Hepatocyte (in vitro differentiated cells): ENCODE results near the gene EIF1B. TPM values are rescaled to one million over a fixed set of nuclear protein-coding genes. Genes with fewer than 3 reads are reported as not detected.

Experiments used
- DNase-seq: peaks from one replicate; pipeline ENCODE4 v3.0.0-alpha.2; 2016; ENCODE audit warnings: low spot score
- H2AFZ ChIP-seq: fragments of 200-600 bp; sonication (generic); 2 replicates; pipeline ENCODE4 v1.6.0; 2016; ENCODE audit warnings: antibody characterized with exemption, mild to moderate bottlenecking
- H3K27ac ChIP-seq: fragments of 200-600 bp; sonication (generic); 2 replicates; pipeline ENCODE4 v1.5.1; 2016; ENCODE audit warnings: mild to moderate bottlenecking
- H3K27me3 ChIP-seq: fragments of 200-600 bp; sonication (generic); 2 replicates; pipeline ENCODE4 v1.6.1; 2016
- H3K36me3 ChIP-seq: fragments of 200-600 bp; sonication (generic); replicated peaks from 2 replicates; pipeline ENCODE4 v1.5.1; 2016; ENCODE audit warnings: low read depth; ENCODE audit not compliant: insufficient read depth
- H3K4me1 ChIP-seq: fragments of 200-600 bp; sonication (generic); 2 replicates; pipeline ENCODE4 v1.5.1; 2016; ENCODE audit warnings: mild to moderate bottlenecking, moderate library complexity; ENCODE audit not compliant: insufficient read depth
- H3K4me2 ChIP-seq: fragments of 200-600 bp; sonication (generic); 2 replicates; pipeline ENCODE4 v1.6.0; 2016
- H3K4me3 ChIP-seq: fragments of 200-600 bp; sonication (generic); 2 replicates; pipeline ENCODE4 v1.5.1; 2016; ENCODE audit warnings: mild to moderate bottlenecking
- H3K79me2 ChIP-seq: fragments of 200-600 bp; sonication (generic); 2 replicates; pipeline ENCODE4 v1.6.0; 2017; ENCODE audit warnings: mild to moderate bottlenecking
- H3K9me2 ChIP-seq: fragments of 200-600 bp; sonication (generic); replicated peaks from 2 replicates; pipeline ENCODE4 v1.6.0; 2017; ENCODE audit warnings: mild to moderate bottlenecking; ENCODE audit not compliant: insufficient read depth
- H3K9me3 ChIP-seq: fragments of 200-600 bp; sonication (generic); 2 replicates; pipeline ENCODE4 v1.5.1; 2016; ENCODE audit warnings: low read depth, mild to moderate bottlenecking
- H4K20me1 ChIP-seq: fragments of 200-600 bp; sonication (generic); 2 replicates; pipeline ENCODE4 v1.6.0; 2016; ENCODE audit warnings: mild to moderate bottlenecking; ENCODE audit not compliant: insufficient read depth, poor library complexity, severe bottlenecking
- CTCF ChIP-seq: fragments of 200-600 bp; sonication (generic); IDR thresholded peaks from 2 replicates; pipeline ENCODE4 v1.5.1; 2016; ENCODE audit warnings: antibody characterized with exemption, mild to moderate bottlenecking; ENCODE audit not compliant: poor library complexity
- EZH2 ChIP-seq: fragments of 200-600 bp; sonication (generic); IDR thresholded peaks from 2 replicates; pipeline ENCODE4 v1.6.1; 2016; ENCODE audit warnings: antibody characterized with exemption, mild to moderate bottlenecking, borderline replicate concordance
- EZH2phosphoT487 ChIP-seq: fragments of 200-600 bp; sonication (generic); IDR thresholded peaks from one replicate; pipeline ENCODE4 v1.6.1; 2018; ENCODE audit warnings: antibody characterized with exemption, mild to moderate bottlenecking, low read depth, moderate library complexity; ENCODE audit not compliant: unreplicated experiment, severe bottlenecking
- WGBS: methylation state at CpG from one replicate; pipeline ENCODE4 v1.1.6; 2016; ENCODE audit warnings: low lambda C conversion rate; ENCODE audit errors: missing lambda C conversion rate; 5-methylcytosine and 5-hydroxymethylcytosine counted together
- polyA plus RNA-seq: library from polyadenylated mRNA; unstranded; fragments of >200 nt; fragmentation: Nextera tagmentation; extraction: Ambion mirVana; gene quantifications from 2 replicates; pipeline ENCODE4 v1.2.1, GENCODE V29; 2016
- total RNA-seq: library from RNA; depleted of rRNA; stranded (reverse); fragments of >200 nt; gene quantifications from 2 replicates; pipeline ENCODE4 v1.2.3, GENCODE V29; 2014

EIF1B gene
- total and polyA plus RNA-seq, 2 experiments from 2014 or later, result 42.2 to 153 TPM

- Histone ChIP-seq H4K20me1 (no peaks in the 10 kb centered on the region), H3K9me2 (no peaks in the 10 kb centered on the region), H3K9me3 (no peaks in the 10 kb centered on the region), H3K4me1 (no peaks in the 10 kb centered on the region), H3K4me3 (no peak overlapping the region), H3K36me3 (no peaks in the 10 kb centered on the region), H3K27me3 (no peaks in the 10 kb centered on the region), H3K4me2 (no peak overlapping the region), H2AFZ (no peak overlapping the region), H3K27ac (peak overlapping the region; percentile 38), H3K79me2 (no peaks in the 10 kb centered on the region)
- DNase-seq, result no peak
- TF ChIP-seq EZH2phosphoT487 (no peak), EZH2 (no peak), CTCF (no peak)
- WGBS, result 79% methylated on average over 9 of the region's 9 CpGs
Observed at GRCh38 chr3:40337136-40338108, 27.9 kb downstream of the EIF1B start.

GRCh38 chr3:40339871-40340270, 30.4 kb downstream of the EIF1B start:
- TF ChIP-seq EZH2phosphoT487, result no peak
- no peak for TF ChIP-seq CTCF
- no peak for TF ChIP-seq EZH2
- WGBS, result 100% methylated on average over 1 of the region's 1 CpG
- no peaks in the 10 kb centered on the region for H3K4me1 ChIP-seq
- H3K27ac ChIP-seq, result no peak overlapping the region
- no peak for DNase-seq
- no peaks in the 10 kb centered on the region for H3K9me2 ChIP-seq
- no peaks in the 10 kb centered on the region for H3K36me3 ChIP-seq
- no peaks in the 10 kb centered on the region for H3K9me3 ChIP-seq
- no peaks in the 10 kb centered on the region for H3K27me3 ChIP-seq
- H4K20me1 ChIP-seq, result no peaks in the 10 kb centered on the region
- no peak overlapping the region for H3K4me2 ChIP-seq
- H2AFZ ChIP-seq, result no peak overlapping the region
- H3K4me3 ChIP-seq, result no peak overlapping the region
- H3K79me2 ChIP-seq, result no peaks in the 10 kb centered on the region

- Histone ChIP-seq H4K20me1 (no peaks in the 10 kb centered on the region), H3K4me1 (no peaks in the 10 kb centered on the region), H3K9me2 (no peaks in the 10 kb centered on the region), H2AFZ (no peak overlapping the region), H3K36me3 (no peaks in the 10 kb centered on the region), H3K79me2 (no peaks in the 10 kb centered on the region), H3K27ac (no peak overlapping the region), H3K4me3 (no peak overlapping the region), H3K9me3 (no peaks in the 10 kb centered on the region), H3K4me2 (no peak overlapping the region), H3K27me3 (no peaks in the 10 kb centered on the region)
- 88% methylated on average over 1 of the region's 1 CpG for WGBS
- TF ChIP-seq CTCF, result no peak
- TF ChIP-seq EZH2phosphoT487, result no peak
- no peak for TF ChIP-seq EZH2
- no peak for DNase-seq
Observed at GRCh38 chr3:40340541-40341170, 31.1 kb downstream of the EIF1B start.
